ENCODE results near the gene SNAP29.
"Not testable (repeated sequence)": the region's sequence is repeated elsewhere in the genome, so short reads cannot be mapped to it uniquely, and the experiment has no call there.

The SNAP29 gene

DNA sequence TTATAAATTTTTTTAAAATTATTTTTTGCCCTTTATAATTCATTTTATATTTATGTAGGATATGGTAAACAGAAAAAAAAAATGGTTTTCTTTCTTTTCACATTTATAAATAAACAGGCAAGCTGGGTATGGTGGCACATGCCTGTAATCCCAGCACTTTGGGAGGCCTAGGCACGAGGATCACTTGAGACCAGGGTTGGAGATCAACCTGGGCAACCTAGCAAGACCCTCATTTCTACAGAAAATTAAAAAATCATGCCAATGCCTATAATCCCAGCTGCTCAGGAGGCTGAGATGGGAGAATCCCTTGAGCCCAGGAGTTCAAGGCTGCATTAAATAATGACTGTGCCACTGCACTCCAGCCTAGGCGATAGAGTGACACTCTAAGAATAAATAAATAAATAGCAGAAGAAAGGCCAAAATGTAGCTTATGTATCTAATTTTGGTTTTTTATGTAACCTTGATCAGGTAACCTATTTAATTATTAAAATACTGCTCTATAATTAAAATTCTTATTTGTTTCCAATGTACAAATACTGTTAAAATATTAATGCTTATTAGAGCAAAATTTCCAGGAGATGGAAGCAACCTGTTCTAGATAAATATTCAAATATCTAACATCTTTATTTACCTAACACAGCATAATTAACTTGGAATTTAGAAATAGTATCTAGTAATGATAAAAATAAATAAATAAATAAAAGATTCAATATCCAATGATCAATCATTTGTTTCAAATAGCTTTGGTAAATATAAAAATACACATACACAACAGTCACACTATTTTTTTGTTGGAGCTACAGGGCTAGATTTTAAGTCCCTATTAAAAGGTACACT lies 21.6 kb upstream of the SNAP29 start:
- no peak for DNase-seq

DNA sequence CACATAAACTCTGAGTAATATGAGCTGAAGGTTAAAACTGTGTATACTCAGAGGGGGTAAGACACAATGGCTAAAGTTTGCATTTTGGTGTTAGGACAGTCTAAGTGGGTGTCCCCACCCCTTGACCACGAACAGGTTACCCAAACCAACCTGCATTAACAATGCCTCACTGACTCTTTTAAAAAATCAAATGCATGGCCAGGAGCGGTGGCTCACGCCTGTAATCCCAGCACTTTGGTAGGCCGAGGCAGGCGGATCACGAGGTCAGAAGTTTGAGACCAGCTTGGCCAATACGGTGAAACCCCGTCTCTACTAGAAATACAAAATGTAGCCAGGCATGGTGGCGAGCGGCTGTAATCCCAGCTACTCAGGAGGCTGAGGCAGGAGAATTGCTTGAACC lies 19.5 kb upstream of the SNAP29 start:
- not testable (repeated sequence) for DNase-seq

DNA sequence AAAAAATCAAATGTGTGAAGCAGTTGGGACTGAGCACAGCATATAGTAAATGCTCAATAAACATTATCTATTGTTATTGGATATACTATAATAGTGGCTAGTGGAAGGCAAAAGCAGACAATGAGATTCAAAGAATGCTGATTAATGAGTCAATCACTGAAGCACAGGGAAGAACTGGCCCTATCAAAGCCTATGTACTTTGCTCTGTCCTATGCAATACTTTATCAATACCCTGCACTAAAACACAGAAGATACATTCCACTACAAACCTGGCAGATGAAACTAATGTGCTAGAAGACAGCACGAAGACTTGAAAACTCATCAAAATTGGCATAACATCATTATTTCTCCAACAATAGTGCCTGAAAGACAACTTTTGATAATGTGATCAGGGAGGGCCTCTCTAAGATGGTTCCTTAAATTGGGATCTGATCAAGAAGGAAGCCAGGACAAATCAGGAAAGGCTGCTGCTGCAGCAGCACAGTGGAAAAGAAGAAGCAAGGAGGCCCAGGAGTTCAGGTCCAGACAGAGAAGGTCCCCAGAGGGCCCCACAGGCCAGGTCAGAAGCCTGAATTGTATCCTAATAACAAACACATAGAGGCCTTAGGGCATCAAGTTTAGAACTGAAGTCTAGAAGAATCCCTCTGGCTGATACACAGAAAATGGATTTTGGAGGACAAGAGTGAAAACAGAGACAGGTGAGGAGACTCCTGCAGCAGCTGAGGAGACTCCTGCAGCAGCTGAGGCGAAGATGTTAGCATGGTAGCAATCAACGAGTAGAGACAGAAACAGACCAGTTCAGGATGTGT lies 18.8 kb upstream of the SNAP29 start:
- no peak for DNase-seq

DNA sequence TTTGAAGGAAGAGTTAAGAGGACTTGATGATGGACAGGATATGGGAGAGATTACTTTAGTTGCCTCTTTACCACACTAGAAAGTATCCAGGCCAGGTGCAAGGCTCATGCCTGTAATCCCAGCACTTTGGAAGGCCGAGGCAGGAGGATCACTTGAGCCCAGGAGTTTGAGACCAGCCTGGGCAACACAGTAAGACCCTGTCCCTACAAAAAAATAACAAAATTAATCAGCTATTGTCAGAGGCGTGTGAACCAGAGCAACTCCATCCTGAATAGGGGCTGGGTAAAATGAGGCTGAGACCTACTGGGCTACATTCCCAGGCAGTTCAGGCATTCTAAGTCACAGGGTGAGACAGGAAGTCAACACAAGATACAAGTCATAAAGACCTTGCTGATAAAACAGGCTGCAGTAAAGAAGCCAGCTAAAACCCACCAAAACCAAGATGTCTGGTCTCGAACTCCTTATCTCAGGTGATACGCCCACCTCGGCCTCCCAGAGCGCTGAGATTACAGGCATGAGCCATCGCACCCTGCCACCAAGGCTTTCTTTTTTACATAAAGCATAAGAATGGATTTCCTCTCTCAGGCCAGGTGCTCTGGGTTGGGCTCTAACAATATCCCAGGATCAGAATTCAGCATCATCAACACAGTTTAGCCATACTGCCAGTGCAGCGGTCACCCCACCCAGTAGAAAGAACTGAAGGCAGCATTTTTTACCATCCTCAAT lies 18.0 kb upstream of the SNAP29 start:
- peak in 1 of 2 donors; percentile 22 for DNase-seq

DNA sequence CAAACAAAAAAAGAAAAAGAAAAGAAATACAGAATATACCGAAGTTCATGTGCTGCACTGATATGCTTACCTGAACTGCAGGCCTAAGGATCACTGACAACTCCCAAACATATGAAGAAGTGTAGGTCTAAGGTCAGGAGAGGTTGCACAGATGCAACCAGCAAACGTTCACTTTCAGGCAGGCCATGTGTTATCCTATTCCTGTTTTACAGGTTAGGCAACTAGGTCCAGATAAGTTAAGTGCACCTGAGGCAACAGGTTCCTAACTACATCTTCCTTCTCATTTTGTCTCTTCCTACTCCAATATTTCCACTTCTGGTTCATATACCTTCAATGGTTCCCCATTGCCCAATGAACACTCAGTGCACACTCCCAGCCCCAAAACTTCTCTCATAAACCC lies 15.3 kb upstream of the SNAP29 start:
- no peak for DNase-seq

DNA sequence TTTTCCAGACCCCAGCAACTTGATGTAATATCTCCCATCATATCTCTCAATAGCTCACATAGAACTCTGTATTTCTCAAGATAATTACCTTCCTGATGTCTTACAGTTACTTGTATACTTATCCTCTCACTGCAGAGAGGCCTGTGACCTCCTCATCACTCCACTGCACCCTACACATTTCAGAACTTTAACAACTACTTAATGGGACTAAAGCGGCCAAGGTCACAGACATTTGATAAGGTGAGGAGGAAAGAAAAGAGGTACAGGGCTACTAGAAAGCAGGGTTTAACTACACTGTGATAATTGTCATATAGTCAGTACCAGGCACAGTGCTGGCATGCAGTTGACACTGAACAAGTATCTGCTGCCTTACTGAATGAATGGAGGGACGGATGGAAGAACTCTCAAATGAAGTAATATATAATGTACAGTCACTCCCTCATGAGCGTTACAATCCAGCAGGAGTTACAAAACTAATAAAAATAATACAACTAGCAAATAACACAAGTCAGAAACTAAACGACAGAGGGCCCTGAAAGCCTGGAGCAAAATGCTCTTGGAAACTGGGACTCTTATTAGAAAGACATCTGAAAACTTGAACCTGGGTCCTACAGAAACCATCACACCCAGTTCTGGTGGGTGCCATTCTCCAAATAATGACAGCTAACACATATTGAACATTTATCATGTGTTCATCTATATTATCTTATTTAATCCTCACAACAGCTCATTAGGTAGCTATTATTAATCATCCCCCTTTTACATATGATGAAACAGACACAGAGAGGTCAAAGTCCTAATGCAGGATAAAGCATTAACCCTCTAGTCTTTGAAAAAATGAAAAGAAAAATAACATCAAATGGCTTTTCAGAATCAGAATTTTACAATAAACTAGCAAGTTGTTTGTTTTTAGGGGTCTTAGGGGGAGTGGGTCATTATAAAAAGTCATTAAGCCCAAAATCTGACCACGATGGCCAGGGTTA lies 14.5 kb upstream of the SNAP29 start:
- DNase-seq: no peak

DNA sequence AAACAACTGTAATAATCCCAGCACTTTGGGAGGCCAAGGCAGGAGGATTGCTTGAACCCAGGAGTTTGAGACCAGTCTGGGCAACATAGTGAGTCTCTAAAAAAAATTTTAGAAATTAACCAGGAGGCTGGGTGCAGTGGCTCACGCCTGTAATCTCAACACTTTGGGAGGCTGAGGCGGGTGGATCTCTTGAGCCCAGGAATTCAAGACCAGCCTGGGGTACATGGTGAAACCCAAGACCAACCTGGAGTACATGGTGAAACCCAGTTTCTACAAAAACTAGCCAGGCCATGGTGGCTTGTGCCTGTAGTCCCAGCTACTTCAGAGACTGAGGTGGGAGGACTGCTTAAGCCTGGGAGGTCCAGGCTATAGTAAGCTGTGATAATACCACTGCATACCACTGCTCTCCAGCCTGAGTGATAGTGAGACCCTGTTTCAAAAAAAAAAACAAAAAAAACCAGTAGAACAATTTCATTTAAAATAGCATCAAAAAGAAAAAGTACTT lies 11.4 kb upstream of the SNAP29 start:
- no peak for DNase-seq

DNA sequence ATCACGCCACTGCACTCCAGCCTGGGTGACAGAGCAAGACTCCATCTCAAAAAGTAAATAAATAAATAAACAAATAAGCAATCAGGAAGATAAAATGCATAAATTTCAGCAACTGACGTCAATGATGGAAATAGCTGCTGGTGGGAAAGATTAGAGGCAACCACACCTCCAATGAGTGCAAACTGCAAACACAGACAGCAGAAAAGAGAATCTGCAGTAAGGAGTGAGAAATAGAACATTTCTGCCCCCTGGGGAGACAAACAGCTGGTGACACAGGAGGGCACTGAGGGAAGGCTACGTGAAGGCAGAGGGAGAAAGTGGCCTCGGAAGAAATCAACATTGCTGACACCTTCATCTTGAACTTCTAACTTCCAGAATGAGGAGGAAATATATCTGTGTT lies 6.7 kb upstream of the SNAP29 start:
- DNase-seq: no peak

DNA sequence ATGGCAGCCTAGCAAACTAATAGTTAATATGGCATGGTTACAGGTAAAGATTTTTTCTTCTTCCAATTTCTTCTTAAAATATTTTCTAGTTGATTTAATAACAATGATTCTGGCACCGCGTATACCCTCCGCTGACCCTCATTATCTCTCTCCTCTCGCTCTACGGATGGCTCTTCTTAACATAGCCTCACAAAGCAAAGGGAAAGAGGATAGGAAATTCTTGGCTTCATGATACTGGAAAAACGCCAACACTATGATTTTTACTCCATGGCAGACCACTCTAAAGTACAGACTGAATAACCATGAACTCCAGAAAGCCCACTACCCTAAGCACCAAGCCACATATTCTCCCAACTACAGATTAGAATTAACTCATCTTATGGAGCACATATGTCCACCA lies 6.3 kb upstream of the SNAP29 start:
- DNase-seq: no peak

DNA sequence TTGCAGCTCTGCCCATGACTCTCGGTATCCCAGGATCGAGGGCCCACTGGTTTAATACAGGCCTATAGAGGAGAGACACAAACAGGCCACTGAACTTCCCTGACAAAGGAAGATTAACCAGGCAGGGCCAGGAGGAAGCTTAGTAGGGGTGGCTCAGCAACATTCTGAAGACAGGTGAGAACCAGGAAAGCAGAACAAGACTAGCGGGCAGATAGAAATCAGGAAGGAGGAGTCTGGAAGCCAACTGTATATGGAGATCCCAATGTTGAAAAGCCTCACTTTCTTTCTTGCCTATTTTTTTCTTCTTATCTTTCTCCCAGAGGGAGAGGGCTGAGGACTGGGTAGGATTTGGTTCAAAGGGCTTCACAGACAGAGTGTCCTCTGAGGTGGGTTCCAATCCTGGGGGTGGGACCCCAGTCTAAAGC lies 5.6 kb upstream of the SNAP29 start:
- DNase-seq: no peak

DNA sequence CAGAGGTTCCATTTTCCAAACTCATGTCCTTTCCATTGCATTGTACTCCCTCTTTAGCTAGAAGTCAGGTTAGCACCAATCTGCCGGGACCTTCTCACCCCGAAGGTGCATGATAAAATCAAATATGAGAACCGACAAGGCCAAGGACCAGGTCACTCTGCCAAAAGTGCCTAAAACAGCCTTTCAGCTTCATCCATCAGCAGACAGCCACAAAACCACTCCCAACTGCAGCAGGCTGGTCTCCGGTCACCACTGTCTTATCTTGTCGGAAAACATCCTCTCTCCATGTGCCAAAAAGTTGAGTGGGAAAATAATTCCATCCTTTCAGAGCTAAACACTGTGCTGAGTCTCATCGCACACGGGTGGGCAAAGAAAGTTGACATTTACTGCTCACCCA lies 1.6 kb upstream of the SNAP29 start:
- no peak for DNase-seq

DNA sequence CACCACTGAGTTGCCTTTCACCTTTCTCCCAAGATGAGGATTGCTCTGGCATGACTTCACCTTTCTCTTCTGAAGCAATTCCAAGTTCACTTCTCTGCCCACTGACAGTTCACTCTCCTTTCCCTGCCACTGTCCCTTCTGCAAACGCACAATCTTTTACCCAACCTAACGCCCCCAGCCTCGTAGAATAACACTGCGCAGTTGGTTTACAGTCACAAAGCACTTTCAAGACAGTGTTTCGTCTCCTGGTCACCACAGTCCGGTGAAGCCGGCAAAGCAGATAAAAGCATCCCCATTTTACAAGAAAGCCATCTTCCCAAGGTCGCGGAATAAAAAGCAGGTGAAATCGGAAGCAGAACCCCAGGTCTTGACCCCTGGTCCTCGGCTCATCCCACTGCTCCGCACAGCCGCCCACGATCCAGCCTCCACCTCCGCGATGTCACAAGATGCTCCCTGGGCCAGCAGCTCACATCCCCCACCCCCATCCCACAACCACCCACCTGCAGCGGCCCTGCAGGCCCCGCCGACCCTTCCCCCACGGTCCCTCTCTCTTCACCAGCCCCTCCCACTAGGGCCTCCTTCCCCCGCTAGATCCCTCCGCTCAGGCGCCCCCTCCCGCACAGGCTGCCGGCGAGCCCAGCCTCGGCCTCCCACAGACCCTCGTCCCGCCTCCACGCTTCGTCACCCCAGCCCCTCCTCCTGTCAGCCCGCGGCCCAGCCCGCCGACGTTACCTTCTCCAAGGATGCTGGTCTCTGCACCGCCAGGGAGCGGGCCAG lies 781 bp upstream of the SNAP29 start:
- peak; percentile 85 to 87 for DNase-seq

DNA sequence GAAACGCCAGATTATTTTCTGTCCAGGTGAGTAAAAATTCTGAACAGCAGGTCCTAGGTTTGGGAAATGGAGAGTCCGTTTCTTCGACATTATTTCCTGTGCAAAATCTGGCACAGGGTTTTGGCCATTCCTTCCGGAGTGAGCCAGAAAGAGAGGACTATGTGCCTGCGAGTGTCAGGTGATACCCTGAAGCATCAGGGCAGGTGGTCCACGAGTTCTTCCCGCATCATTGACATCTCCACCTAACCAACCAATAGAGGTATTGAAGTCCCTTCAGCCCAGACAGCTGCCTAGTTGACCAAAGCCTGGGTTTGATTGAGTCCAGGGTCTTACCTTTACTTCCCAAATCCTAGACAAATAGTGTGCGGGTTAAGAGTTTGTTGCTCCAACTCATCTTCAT lies 808 bp downstream of the SNAP29 start:
- no peak for DNase-seq

DNA sequence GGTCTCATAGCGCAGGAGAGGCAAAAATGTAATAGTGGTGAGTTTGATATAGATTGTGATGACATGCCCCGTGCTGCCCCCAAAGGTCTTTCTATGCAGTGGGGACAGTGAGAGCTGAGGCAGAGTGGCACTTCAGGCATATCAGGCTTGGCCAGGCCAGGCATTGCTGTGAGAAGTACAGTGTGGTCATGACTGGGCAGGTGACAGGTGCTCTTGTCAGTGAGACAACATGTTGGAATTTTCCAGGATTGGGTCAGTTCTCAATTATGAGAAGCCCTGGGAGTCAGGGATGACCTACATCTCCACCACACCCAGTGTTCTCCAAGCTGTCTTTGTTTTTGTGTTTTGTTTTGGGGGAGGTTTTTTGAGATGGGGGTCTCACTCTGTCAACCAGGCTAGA lies 3.7 kb downstream of the SNAP29 start:
- no peak for DNase-seq

DNA sequence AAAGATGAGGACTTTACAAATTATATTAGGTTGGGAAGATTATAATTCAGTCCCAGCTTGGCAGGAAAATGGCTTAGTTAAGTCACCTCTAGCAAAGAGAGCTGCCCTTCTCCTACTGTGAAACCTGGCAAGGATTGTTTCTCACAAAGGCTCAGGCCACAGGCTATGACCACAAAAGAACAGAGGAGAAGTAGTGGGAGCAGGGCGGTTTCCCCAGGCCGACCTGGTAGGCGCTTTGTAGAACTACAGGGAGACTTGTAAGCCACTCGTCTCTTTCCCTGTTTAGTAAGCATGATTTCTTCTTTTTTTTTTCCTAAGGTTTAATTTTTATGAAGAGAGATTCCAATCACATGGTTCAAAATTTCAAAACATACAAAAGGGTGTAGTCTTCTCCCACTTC lies 4.6 kb downstream of the SNAP29 start:
- no peak for DNase-seq

DNA sequence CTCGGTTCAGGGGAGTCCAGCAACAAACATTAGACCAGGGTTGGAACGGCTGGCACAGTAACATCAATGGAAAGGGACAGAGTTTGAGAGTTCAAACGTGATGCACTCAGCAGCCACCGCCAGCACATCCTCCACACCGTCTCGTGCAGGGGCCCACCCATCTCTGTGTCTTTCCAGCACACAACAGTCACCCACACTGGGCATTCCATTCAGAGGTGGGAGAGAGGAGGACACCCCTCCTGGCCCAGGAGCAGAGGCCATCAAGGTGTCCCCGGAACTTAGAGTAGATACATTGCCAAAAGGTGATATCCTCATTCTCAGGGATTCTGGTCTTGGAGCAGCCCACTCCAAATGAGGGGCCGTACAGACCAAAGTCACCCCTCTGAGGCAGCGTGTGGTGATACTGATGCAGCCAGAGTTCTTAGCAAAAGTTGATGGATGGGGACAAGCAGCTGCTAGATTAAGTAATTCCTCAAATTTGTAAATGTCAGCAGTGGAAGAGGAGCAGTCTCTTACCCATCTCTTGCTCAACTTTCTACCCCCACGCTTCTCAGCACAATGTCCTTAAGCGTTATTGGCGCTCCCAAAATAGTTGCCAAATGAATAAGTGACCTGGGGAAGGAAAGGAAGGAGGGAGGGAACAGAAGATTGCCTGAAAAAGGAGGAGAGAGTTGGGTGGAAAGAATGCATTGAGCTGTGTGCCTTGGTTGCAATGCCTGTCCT lies 5.5 kb downstream of the SNAP29 start:
- no peak for DNase-seq

DNA sequence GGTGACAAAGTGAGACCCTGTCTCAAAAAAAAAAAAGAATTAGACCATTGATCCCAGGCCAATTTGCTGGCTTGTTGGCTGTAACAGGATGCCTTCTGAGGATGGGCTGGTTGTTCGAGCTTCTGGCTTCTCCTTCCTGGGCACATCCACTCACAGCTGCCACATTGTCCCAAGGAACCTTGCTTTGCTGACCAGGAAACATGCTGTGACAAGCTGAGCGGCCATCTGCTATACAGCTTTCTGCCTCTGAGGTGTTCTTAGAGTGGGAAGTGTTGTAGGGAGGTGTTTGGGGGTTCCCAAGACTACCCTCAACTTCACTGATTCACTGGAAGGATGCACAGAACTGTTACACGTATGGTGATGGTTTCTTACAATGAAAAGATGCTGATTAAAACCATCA lies 6.5 kb downstream of the SNAP29 start:
- DNase-seq: no peak

DNA sequence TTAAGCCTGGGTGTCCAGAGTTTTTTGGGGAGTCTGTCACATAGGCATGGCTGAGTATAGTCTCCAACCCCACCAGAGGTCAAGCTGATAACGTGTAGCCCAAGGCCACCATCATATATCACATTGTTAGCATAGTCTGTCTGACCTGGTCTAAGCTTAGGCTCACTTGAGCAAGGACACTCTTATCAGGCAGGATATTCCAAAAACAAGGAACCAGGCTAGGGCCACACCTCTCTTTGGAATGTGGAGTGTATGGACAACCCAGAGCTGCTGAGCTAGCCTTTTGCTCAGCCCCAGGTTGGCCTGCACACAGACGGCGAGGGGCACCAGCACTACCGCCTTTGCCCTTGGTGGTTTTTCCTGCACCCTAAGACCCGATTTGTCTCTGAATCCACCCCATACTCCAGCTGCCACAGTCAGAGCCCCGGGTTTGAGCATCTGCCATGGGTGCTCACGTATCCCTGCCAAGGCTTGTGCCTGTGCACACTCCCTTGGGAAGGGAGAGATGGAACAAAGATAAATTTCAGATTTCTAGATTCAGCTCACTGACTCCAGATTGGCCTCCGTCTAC lies 7.2 kb downstream of the SNAP29 start:
- DNase-seq: no peak

DNA sequence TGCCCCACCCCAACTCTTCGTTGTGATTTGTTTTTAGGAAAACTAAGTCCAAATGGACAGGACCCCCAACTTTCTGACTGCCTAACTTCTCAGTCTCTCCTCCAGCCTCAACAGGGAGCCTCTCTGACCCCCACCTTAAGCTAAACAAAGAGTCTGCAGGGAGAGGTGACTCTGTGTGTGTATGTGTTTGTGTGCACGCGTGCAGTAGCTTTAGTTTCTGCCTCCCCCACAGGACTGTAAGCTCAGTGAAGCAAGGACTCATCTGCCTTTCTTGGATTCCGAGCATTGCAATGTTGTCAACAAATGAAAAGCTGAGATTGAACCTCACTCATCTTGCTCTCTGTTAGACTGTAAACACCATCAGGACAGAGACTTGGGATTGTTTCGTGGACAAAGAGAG lies 7.9 kb downstream of the SNAP29 start:
- no peak for DNase-seq
